Caco-2 (cell line): Measurements from ENCODE around the gene CD55. TPM values are rescaled to one million over a fixed set of nuclear protein-coding genes. Genes with fewer than 3 reads are reported as not detected.
A peak's percentile ranks its signal among the peaks of the same experiment; 100 is the strongest.

ENCODE experiments used
- BruUV-seq: library from RNA; stranded (reverse); fragments of 400-500 nt; replicated peaks from 2 replicates; lab custom pipeline; 2021; lab: Mats Ljungman, UMichigan
- CTCF ChIA-PET: fragments of 300-600 bp; sonication (Branson Sonifier 250); formaldehyde crosslinking; loops from one replicate; lab custom pipeline; 2022; ENCODE audit warnings: antibody characterized with exemption; lab: Charles Lee
- POLR2A ChIA-PET: fragments of 300-600 bp; sonication (Branson Sonifier 250); formaldehyde crosslinking; loops from one replicate; lab custom pipeline; 2022; ENCODE audit warnings: antibody characterized with exemption; lab: Charles Lee
- DNase-seq, 2 experiments: peaks; one replicate each; pipeline versions ENCODE4 v3.0.0 to v3.0.0-alpha.2; 2020 to 2022
- H3K27me3 ChIP-seq: replicated peaks from 2 replicates; pipeline ENCODE4 v1.6.0; 2011; ENCODE audit warnings: low read length; ENCODE audit not compliant: control insufficient read depth, insufficient read depth
- H3K36me3 ChIP-seq: 2 replicates; pipeline ENCODE4 v1.5.1; 2011; ENCODE audit warnings: low read length; ENCODE audit not compliant: control insufficient read depth, insufficient read depth
- H3K4me1 ChIP-seq: fragments of 250-450 bp; sonication (Bioruptor Pico); 2 replicates; pipeline ENCODE4 v1.5.1; 2020; ENCODE audit warnings: mild to moderate bottlenecking
- H3K4me3 ChIP-seq: 2 replicates; pipeline ENCODE4 v1.5.1; 2011; ENCODE audit warnings: low read depth, mild to moderate bottlenecking, control low read depth, low read length
- H3K9me3 ChIP-seq: fragments of 250-450 bp; sonication (Bioruptor Pico); 2 replicates; pipeline ENCODE4 v1.5.1; 2020; ENCODE audit warnings: mild to moderate bottlenecking, moderate library complexity
- H3K27ac Mint-ChIP-seq: one replicate; pipeline ENCODE4 v1.8.0; 2022; ENCODE audit warnings: mixed read lengths; ENCODE audit not compliant: unreplicated experiment
- H3K27me3 Mint-ChIP-seq: one replicate; pipeline ENCODE4 v1.8.0; 2022; ENCODE audit warnings: mixed read lengths; ENCODE audit not compliant: insufficient read depth, unreplicated experiment
- H3K36me3 Mint-ChIP-seq: one replicate; pipeline ENCODE4 v1.8.0; 2022; ENCODE audit warnings: mild to moderate bottlenecking, mixed read lengths; ENCODE audit not compliant: insufficient read depth, unreplicated experiment
- H3K4me1 Mint-ChIP-seq: one replicate; pipeline ENCODE4 v1.8.0; 2022; ENCODE audit warnings: low read depth, mixed read lengths; ENCODE audit not compliant: unreplicated experiment
- H3K4me3 Mint-ChIP-seq: one replicate; pipeline ENCODE4 v1.8.0; 2022; ENCODE audit warnings: mild to moderate bottlenecking, moderate library complexity, mixed read lengths; ENCODE audit not compliant: unreplicated experiment
- H3K9me3 Mint-ChIP-seq: one replicate; pipeline ENCODE4 v1.8.0; 2022; ENCODE audit warnings: mixed read lengths; ENCODE audit not compliant: unreplicated experiment
- intact Hi-C: fragments of 100-400 bp; cut with micrococcal nuclease; formaldehyde crosslinking; loops from one replicate; pipeline ENCODE4 v1.10.0; 2022; ENCODE audit not compliant: unreplicated experiment
- total RNA-seq: library from RNA; stranded (reverse); gene quantifications from 2 replicates; pipeline ENCODE4 v1.2.3, GENCODE V29; 2022
- TF ChIP-seq, protein P1 (sequence below), 2 experiments: fragments of 200-600 bp in 1 of 2; IDR thresholded peaks; 1 replicate in 1 of 2; 2 replicates in 1 of 2; pipeline versions ENCODE4 v1.5.1 to v1.8.0; 2011 to 2022; ENCODE audit warnings: antibody characterized with exemption in 1 of 2, control low read depth in 1 of 2, inconsistent platforms in 1 of 2, low read depth in 1 of 2, low read length in 1 of 2, mild to moderate bottlenecking in 1 of 2, moderate library complexity in 1 of 2; ENCODE audit not compliant: insufficient read depth in 1 of 2, severe bottlenecking in 1 of 2, unreplicated experiment in 1 of 2

CD55 gene
- total RNA-seq, 1 experiment from 2014 or later = 195 TPM

DNA sequence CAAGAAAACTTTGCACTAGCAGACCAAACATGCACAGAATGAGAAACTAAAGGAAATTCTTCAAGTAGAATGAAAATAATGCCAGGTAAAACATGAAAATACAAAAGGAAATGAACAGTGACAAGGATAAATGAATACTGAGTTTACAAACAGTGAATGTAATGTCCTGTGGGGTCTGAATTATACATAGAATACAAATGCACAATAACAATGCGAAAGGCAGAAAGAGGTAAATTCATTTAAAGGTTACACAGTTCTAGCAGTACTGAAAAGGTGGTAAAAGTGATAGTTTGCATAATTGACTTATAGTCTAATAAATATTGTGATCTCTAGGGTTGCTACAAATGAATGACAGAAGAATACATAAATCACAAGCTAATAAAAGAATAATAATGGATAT, 12.9 kb downstream of the CD55 start:
- Mint-ChIP-seq H3K36me3 (peaks cover 70% of the 10 kb centered on the region), H3K27ac (peak overlapping the region; percentile 46), H3K4me1 (peaks cover 14% of the 10 kb centered on the region), H3K27me3 (no peaks in the 10 kb centered on the region), H3K9me3 (peaks cover 10% of the 10 kb centered on the region), H3K4me3 (no peak overlapping the region)
- no peaks in the 10 kb centered on the region for H3K9me3 ChIP-seq
- no peak overlapping the region for H3K4me3 ChIP-seq
- peaks cover 4% of the 10 kb centered on the region; the same call in 1 of the 2 replicates for H3K36me3 ChIP-seq
- intact Hi-C loops = no loop called here
- no peaks in the 10 kb centered on the region for H3K27me3 ChIP-seq
- ChIA-PET CTCF (no interaction called here), POLR2A (no interaction called here)
- no peaks in the 10 kb centered on the region for H3K4me1 ChIP-seq
- no TSS peak for BruUV-seq
- DNase-seq = no peak
- TF ChIP-seq, protein P1, sequence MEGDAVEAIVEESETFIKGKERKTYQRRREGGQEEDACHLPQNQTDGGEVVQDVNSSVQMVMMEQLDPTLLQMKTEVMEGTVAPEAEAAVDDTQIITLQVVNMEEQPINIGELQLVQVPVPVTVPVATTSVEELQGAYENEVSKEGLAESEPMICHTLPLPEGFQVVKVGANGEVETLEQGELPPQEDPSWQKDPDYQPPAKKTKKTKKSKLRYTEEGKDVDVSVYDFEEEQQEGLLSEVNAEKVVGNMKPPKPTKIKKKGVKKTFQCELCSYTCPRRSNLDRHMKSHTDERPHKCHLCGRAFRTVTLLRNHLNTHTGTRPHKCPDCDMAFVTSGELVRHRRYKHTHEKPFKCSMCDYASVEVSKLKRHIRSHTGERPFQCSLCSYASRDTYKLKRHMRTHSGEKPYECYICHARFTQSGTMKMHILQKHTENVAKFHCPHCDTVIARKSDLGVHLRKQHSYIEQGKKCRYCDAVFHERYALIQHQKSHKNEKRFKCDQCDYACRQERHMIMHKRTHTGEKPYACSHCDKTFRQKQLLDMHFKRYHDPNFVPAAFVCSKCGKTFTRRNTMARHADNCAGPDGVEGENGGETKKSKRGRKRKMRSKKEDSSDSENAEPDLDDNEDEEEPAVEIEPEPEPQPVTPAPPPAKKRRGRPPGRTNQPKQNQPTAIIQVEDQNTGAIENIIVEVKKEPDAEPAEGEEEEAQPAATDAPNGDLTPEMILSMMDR (IDR thresholded peaks at IDR 0.05; ENCODE audit: insufficient read depth in 1 of 2, low read depth in 1 of 2, low read length in 1 of 2, severe bottlenecking in 1 of 2, unreplicated experiment in 1 of 2) = no peak

DNA sequence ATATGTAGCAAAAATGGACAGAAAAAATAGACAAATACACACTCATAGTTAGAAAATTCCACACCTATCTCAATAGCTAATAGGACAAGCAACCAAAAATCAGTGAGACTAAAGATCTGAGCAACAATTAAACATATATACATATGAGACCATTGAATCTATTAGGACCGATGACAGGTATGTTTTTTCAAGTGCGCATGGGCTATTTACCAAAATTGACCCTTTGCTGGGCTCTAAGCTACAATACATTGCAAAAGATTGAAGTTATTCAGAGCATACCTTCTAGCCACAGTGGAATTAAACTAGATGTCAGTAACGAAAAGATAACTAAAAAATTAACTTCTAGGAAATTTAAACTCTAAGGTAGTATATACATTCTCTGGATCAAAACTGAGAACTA, 13.7 kb downstream of the CD55 start:
- intact Hi-C loops = loop anchor here (5.0 kb wide), 1 partner anchor 253 kb away; no protein-coding TSS in a partner anchor
- peaks cover 10% of the 10 kb centered on the region for H3K9me3 Mint-ChIP-seq
- TF ChIP-seq, protein P1 (IDR thresholded peaks at IDR 0.05; ENCODE audit: insufficient read depth in 1 of 2, low read depth in 1 of 2, low read length in 1 of 2, severe bottlenecking in 1 of 2, unreplicated experiment in 1 of 2) = no peak
- ChIA-PET POLR2A (interaction anchor here (1.0 kb wide), 1 partner anchor 14 kb away, joined by 4 read pairs; no protein-coding TSS in a partner anchor), CTCF (interaction anchor here (1.1 to 2.1 kb wide), 2 partner anchors 70 to 251 kb away, joined by 3 to 4 read pairs; no protein-coding TSS in a partner anchor)
- no peaks in the 10 kb centered on the region for H3K9me3 ChIP-seq
- no peak overlapping the region for H3K4me3 ChIP-seq
- H3K36me3 Mint-ChIP-seq = peaks cover 70% of the 10 kb centered on the region
- H3K4me1 Mint-ChIP-seq = peaks cover 14% of the 10 kb centered on the region
- H3K27ac Mint-ChIP-seq = no peak overlapping the region
- peaks cover 4% of the 10 kb centered on the region; the same call in 1 of the 2 replicates for H3K36me3 ChIP-seq
- no TSS peak for BruUV-seq
- no peak for DNase-seq
- H3K27me3 Mint-ChIP-seq = no peaks in the 10 kb centered on the region
- no peaks in the 10 kb centered on the region for H3K27me3 ChIP-seq
- no peaks in the 10 kb centered on the region for H3K4me1 ChIP-seq
- H3K4me3 Mint-ChIP-seq = no peak overlapping the region

DNA sequence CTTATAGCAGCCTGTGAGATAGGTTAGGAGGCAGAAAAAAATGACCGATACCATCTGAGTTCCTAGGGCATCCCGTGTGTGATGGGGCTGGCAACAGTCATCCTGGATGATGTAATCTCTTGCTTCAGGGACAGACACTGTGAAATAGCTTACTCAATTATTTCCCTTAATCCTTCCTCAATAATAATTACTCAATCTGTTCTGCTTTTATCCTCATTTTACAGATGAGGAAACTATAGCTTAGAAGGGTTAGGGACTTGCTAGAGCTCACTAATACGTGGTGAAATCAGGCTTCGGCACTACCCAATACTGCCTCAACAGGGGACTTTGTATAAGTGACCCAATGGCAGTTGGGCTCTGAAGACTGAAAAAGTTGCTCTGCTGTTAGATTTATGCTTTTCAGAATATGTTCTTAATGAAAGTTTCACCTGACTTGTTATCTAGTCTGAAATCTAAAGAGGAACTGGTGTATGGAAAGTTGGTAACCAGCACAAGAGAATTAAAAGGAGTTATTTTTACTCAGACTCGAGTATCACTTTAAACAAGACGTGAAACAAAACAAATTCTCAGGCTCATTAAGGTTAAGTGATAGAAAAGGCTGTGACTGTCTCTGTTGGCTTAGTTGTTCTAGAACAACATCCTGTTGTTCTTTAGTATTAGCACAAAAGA, 14.4 kb downstream of the CD55 start:
- H3K27ac Mint-ChIP-seq = no peak overlapping the region
- H3K27me3 ChIP-seq = no peaks in the 10 kb centered on the region
- TF ChIP-seq, protein P1 (IDR thresholded peaks at IDR 0.05; ENCODE audit: insufficient read depth in 1 of 2, low read depth in 1 of 2, low read length in 1 of 2, severe bottlenecking in 1 of 2, unreplicated experiment in 1 of 2) = no peak
- peaks cover 10% of the 10 kb centered on the region for H3K9me3 Mint-ChIP-seq
- DNase-seq = no peak
- no peaks in the 10 kb centered on the region for H3K27me3 Mint-ChIP-seq
- no peak overlapping the region for H3K4me3 Mint-ChIP-seq
- intact Hi-C loops = loop anchor here (5.0 kb wide), 1 partner anchor 254 kb away; no protein-coding TSS in a partner anchor
- POLR2A ChIA-PET = interaction anchor here (1.0 kb wide), 1 partner anchor 15 kb away, joined by 4 read pairs; no protein-coding TSS in a partner anchor
- peaks cover 14% of the 10 kb centered on the region for H3K4me1 Mint-ChIP-seq
- H3K4me1 ChIP-seq = no peaks in the 10 kb centered on the region
- no TSS peak for BruUV-seq
- H3K36me3 ChIP-seq = peaks cover 4% of the 10 kb centered on the region
- H3K4me3 ChIP-seq = no peak overlapping the region
- no peaks in the 10 kb centered on the region for H3K9me3 ChIP-seq
- peaks cover 69% of the 10 kb centered on the region for H3K36me3 Mint-ChIP-seq
- CTCF ChIA-PET = interaction anchor here (0.6 to 2.1 kb wide), 4 partner anchors 12 to 251 kb away, joined by 3 to 4 read pairs (median 3); no protein-coding TSS in a partner anchor
